HCT116 (cell line): ENCODE measurements around the gene LAMC3. TPM values are rescaled to one million over a fixed set of nuclear protein-coding genes. Genes with fewer than 3 reads are reported as not detected.

Experiments
- ATAC-seq: fragments of 200-7000 bp; cut with Tn5 transposase; 2 replicates; pipeline ENCODE4 v1.9.1; 2020; ENCODE audit warnings: mild to moderate bottlenecking, moderate library complexity
- BruUV-seq: library from RNA; stranded (reverse); fragments of 400-500 nt; replicated peaks from 2 replicates; lab custom pipeline; 2021; lab: Mats Ljungman, UMichigan
- CTCF ChIA-PET: fragments of 300-600 bp; sonication (Branson Sonifier 250); formaldehyde crosslinking; loops from one replicate; lab custom pipeline; 2021; ENCODE audit warnings: antibody characterized with exemption; lab: Charles Lee
- POLR2A ChIA-PET: fragments of 300-600, 350-600 bp; sonication (Branson Sonifier 250); formaldehyde crosslinking; loops from one replicate; lab custom pipeline; 2021; ENCODE audit warnings: antibody characterized with exemption; lab: Charles Lee
- RAD21 ChIA-PET, 2 experiments: fragments of 300-600 bp; sonication (Branson Sonifier 250); formaldehyde crosslinking; loops; one replicate each; lab custom pipeline; 2023; ENCODE audit warnings: low total read pairs in 2 of 2; ENCODE audit not compliant: uncharacterized antibody in 2 of 2, unreplicated experiment in 2 of 2, low non-redundant PET in 1 of 2; lab: Charles Lee
- DNase-seq: peaks from one replicate; pipeline ENCODE4 v3.0.0-alpha.2; 2010; ENCODE audit warnings: low read depth, low spot score
- H2AFZ ChIP-seq: fragments of 200-600 bp; shearing (Covaris generic), sonication (generic); 2 replicates; pipeline ENCODE4 v1.6.1; 2017; ENCODE audit warnings: low read depth, mixed run types, mixed read lengths, antibody characterized with exemption, low read length; ENCODE audit not compliant: poor library complexity, severe bottlenecking
- H3K27ac ChIP-seq: 2 replicates; pipeline ENCODE4 v1.5.1; 2012; ENCODE audit warnings: low read depth, low read length
- H3K27me3 ChIP-seq: fragments of 200-600 bp; sonication (generic); 2 replicates; pipeline ENCODE4 v1.6.1; 2016; ENCODE audit warnings: mixed run types, low read length, mixed read lengths; ENCODE audit not compliant: insufficient read depth
- H3K36me3 ChIP-seq, 2 experiments: fragments of 200-500 bp in 1 of 2; fragments of 200-600 bp in 1 of 2; sonication (Bioruptor generic) in 1 of 2; sonication (generic) in 1 of 2; 2 replicates each; pipeline versions ENCODE4 v1.5.1 to v1.6.1; 2014 to 2016; ENCODE audit warnings: low read length in 2 of 2, inconsistent platforms in 1 of 2, mixed read lengths in 1 of 2, mixed run types in 1 of 2; ENCODE audit not compliant: insufficient read depth in 2 of 2, control insufficient read depth in 1 of 2
- H3K4me1 ChIP-seq, 2 experiments: fragments of 200-600 bp in 1 of 2; sonication (generic) in 1 of 2; 2 replicates each; pipeline versions ENCODE4 v1.5.1 to v1.6.1; 2012 to 2017; ENCODE audit warnings: low read length in 2 of 2, inconsistent platforms in 1 of 2, mild to moderate bottlenecking in 1 of 2, mixed read lengths in 1 of 2, mixed run types in 1 of 2, moderate library complexity in 1 of 2; ENCODE audit not compliant: insufficient read depth in 2 of 2, control insufficient read depth in 1 of 2
- H3K4me2 ChIP-seq: fragments of 200-600 bp; sonication (generic); 2 replicates; pipeline ENCODE4 v1.6.1; 2017; ENCODE audit warnings: mixed run types, low read length, mixed read lengths
- H3K4me3 ChIP-seq, 2 experiments: fragments of 200-600 bp in 1 of 2; sonication (generic) in 1 of 2; replicated peaks in 1 of 2; 2 replicates each; pipeline ENCODE4 v1.5.1; 2011 to 2016; ENCODE audit warnings: low read length in 2 of 2, control low read depth in 1 of 2, low read depth in 1 of 2, mild to moderate bottlenecking in 1 of 2, mixed read lengths in 1 of 2, mixed run types in 1 of 2
- H3K79me2 ChIP-seq: fragments of 200-600 bp; sonication (generic); 2 replicates; pipeline ENCODE4 v1.6.1; 2017; ENCODE audit warnings: mild to moderate bottlenecking, mixed run types, low read length, moderate library complexity, mixed read lengths; ENCODE audit not compliant: insufficient read depth
- H3K9ac ChIP-seq: fragments of 200-600 bp; sonication (generic); 2 replicates; pipeline ENCODE4 v1.6.1; 2016; ENCODE audit warnings: low read length, mixed read lengths
- H3K9me2 ChIP-seq: fragments of 200-600 bp; sonication (generic), shearing (Covaris generic); 2 replicates; pipeline ENCODE4 v1.6.1; 2017; ENCODE audit warnings: mixed run types, mild to moderate bottlenecking, moderate library complexity; ENCODE audit not compliant: insufficient read depth
- H3K9me3 ChIP-seq, 2 experiments: fragments of 200-500 bp in 1 of 2; fragments of 200-600 bp in 1 of 2; sonication (Bioruptor generic) in 1 of 2; sonication (generic) in 1 of 2; 2 replicates each; pipeline ENCODE4 v1.6.1; 2014 to 2017; ENCODE audit warnings: low read length in 2 of 2, mixed read lengths in 2 of 2, inconsistent platforms in 1 of 2, low read depth in 1 of 2, mild to moderate bottlenecking in 1 of 2, mixed run types in 1 of 2, moderate library complexity in 1 of 2; ENCODE audit not compliant: control insufficient read depth in 1 of 2, insufficient read depth in 1 of 2
- H4K20me1 ChIP-seq: fragments of 200-600 bp; sonication (generic), shearing (Covaris generic); 2 replicates; pipeline ENCODE4 v1.6.1; 2017; ENCODE audit warnings: mixed run types, mild to moderate bottlenecking, moderate library complexity; ENCODE audit not compliant: insufficient read depth
- ATF3 ChIP-seq: IDR thresholded peaks from 2 replicates; pipeline ENCODE4 v1.6.1; 2012
- CEBPB ChIP-seq: IDR thresholded peaks from 2 replicates; pipeline ENCODE4 v1.6.1; 2012; ENCODE audit warnings: low read depth
- ELF1 ChIP-seq: IDR thresholded peaks from 2 replicates; pipeline ENCODE4 v1.6.1; 2012; ENCODE audit warnings: low read depth, borderline replicate concordance
- EZH2phosphoT487 ChIP-seq: fragments of 200-600 bp; IDR thresholded peaks from 2 replicates; pipeline ENCODE4 v1.6.1; 2018; ENCODE audit warnings: antibody characterized with exemption, borderline replicate concordance
- FOSL1 ChIP-seq: IDR thresholded peaks from 2 replicates; pipeline ENCODE4 v1.6.1; 2012; ENCODE audit warnings: low read depth
- POLR2AphosphoS5 ChIP-seq: IDR thresholded peaks from 2 replicates; pipeline ENCODE4 v1.6.1; 2011; ENCODE audit warnings: mild to moderate bottlenecking, low read depth, low read length, moderate library complexity
- SIN3A ChIP-seq: IDR thresholded peaks from 2 replicates; pipeline ENCODE4 v1.6.1; 2012; ENCODE audit warnings: low read depth
- YY1 ChIP-seq: IDR thresholded peaks from 2 replicates; pipeline ENCODE4 v1.6.1; 2011; ENCODE audit warnings: low read length, low read depth, moderate library complexity, mild to moderate bottlenecking; ENCODE audit not compliant: insufficient replicate concordance; ENCODE audit errors: extremely low read depth
- ZFX ChIP-seq: fragments of 450-650 bp; IDR thresholded peaks from 2 replicates; pipeline ENCODE4 v1.6.1; 2017
- intact Hi-C: fragments of 100-400 bp; cut with micrococcal nuclease; formaldehyde crosslinking; loops from 2 replicates; pipeline ENCODE4 v1.10.0; 2022
- total RNA-seq: library from RNA; stranded (reverse); gene quantifications from one replicate; pipeline ENCODE4 v1.2.1, GENCODE V29; 2021; ENCODE audit not compliant: unreplicated experiment

Gene LAMC3
- total RNA-seq, 1 experiment from 2014 or later = 7.7 TPM

DNA sequence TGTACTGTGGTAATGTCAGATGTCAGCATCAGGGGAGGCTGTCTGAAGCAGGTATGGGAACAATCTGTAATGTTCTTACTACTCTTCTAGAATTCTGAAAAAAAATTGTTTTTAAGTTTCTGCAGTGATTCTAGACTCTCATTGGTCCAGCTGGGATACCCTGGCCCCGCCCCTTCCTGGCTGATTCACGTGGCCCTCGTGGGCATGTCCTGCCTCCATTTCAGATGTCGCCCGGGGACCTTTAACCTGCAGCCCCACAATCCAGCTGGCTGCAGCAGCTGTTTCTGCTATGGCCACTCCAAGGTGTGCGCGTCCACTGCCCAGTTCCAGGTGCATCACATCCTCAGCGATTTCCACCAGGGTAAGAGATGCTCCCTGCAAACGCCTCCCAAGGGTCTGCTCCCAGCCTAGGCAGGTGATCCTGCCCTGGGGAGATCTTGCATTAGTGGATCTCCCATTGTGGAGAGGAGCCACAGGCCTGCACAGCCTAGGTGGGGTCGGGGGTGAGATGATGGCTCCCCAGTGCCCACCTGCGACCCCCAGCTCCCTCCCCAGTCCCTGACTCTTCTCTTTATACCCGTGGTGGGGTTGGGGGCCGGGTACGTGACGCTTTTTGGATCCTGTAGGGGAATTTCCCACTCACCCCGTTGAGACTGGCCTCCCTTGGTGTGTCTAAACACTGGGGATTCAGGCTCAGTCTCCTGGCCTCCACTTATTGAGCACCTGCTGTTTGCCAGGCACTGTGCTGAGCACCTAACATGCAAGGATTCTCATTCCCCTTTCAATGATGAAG lies 36.5 kb downstream of the LAMC3 start:
- peak overlapping the region; percentile 42 for H3K27ac ChIP-seq
- TF ChIP-seq SIN3A (no peak), ZFX (no peak), CEBPB (no peak), YY1 (no peak), POLR2AphosphoS5 (0 out of 2 replicates have a peak, but pooled peaks have one; percentile 21)
- H3K9me2 ChIP-seq = no peaks in the 10 kb centered on the region
- H3K4me1 ChIP-seq = peaks cover 12 to 22% of the 10 kb centered on the region in 2 experiments; a peak in 3 of 4 replicates
- no peaks in the 10 kb centered on the region for H3K36me3 ChIP-seq
- RAD21 ChIA-PET = interaction anchor here (0.6 to 1.3 kb wide), 6 partner anchors 35 to 244 kb away, joined by 3 to 14 read pairs (median 4); partner anchors contain the start of gene PLPP7 (in 1 of the 2)
- H4K20me1 ChIP-seq = no peaks in the 10 kb centered on the region
- no peak for DNase-seq
- no peak overlapping the region for H3K9ac ChIP-seq
- no peaks in the 10 kb centered on the region for H3K9me3 ChIP-seq
- H3K4me3 ChIP-seq = peak overlapping the region; percentile 10 to 18; a peak in 3 of 4 replicates
- H3K4me2 ChIP-seq = peak overlapping the region; percentile 87
- intact Hi-C loops = loop anchor here (1.0 to 5.0 kb wide), 3 partner anchors 38 to 338 kb away; partner anchors contain the start of gene LAMC3
- no peaks in the 10 kb centered on the region for H3K79me2 ChIP-seq
- POLR2A ChIA-PET = no interaction called here
- peak overlapping the region; percentile 22 for H2AFZ ChIP-seq
- H3K27me3 ChIP-seq = no peaks in the 10 kb centered on the region
- CTCF ChIA-PET = interaction anchor here (1.1 to 3.2 kb wide), 7 partner anchors 15 to 291 kb away, joined by 3 to 37 read pairs (median 9); no protein-coding TSS in a partner anchor
- peak; percentile 64 for ATAC-seq
- TSS peak; percentile 43 for BruUV-seq

DNA sequence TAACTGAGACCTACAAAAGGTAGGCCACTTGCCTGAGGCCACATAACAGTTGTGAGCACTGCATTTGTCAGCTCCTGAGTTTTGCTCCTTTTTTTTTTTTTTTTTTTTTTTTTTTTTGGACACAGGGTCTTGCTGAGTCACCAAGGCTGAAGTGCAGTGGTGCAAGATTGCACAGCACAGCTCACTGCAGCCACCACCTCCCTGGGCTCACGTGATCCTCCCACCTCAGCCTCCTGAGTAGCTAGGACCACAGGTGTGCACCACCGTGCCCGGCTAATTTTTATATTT lies 37.1 kb downstream of the LAMC3 start:
- intact Hi-C loops = loop anchor here (1.0 to 5.0 kb wide), 3 partner anchors 39 to 339 kb away; partner anchors contain the start of gene LAMC3
- CTCF ChIA-PET = interaction anchor here (0.7 to 3.2 kb wide), 21 partner anchors 10 to 345 kb away, joined by 3 to 37 read pairs (median 5); partner anchors contain the start of gene LAMC3
- Histone ChIP-seq H3K4me1 (peaks cover 12 to 22% of the 10 kb centered on the region in 2 experiments; a peak in 3 of 4 replicates), H3K9me3 (no peaks in the 10 kb centered on the region), H3K79me2 (no peaks in the 10 kb centered on the region), H3K9me2 (no peaks in the 10 kb centered on the region), H3K9ac (no peak overlapping the region), H3K27me3 (no peaks in the 10 kb centered on the region), H2AFZ (no peak overlapping the region), H3K4me2 (peak overlapping the region; percentile 87), H3K4me3 (no peak overlapping the region; a peak in 1 of 4 replicates), H4K20me1 (no peaks in the 10 kb centered on the region), H3K27ac (peak overlapping the region; percentile 42; the same call in 1 of the 2 replicates), H3K36me3 (no peaks in the 10 kb centered on the region)
- RAD21 ChIA-PET = interaction anchor here (0.5 to 1.6 kb wide), 8 partner anchors 38 to 581 kb away, joined by 3 to 14 read pairs (median 4); partner anchors contain the start of gene PLPP7 (in 1 of the 2)
- POLR2A ChIA-PET = no interaction called here
- peak; percentile 12; the same call in 1 of the 2 replicates for ATAC-seq
- BruUV-seq = no TSS peak
- TF ChIP-seq YY1 (no peak), ELF1 (no peak), SIN3A (no peak), ZFX (no peak), FOSL1 (no peak), EZH2phosphoT487 (no peak), POLR2AphosphoS5 (no peak), ATF3 (no peak)
- DNase-seq = no peak
